Measurements from ENCODE around the gene PUS7.
"Not testable (repeated sequence)": the region's sequence is repeated elsewhere in the genome, so short reads cannot be mapped to it uniquely, and the experiment has no call there.

Gene PUS7

GRCh38 chr7:105493923-105494315 lies 28.2 kb downstream of the PUS7 start:
- DNase-seq = no peak

DNA sequence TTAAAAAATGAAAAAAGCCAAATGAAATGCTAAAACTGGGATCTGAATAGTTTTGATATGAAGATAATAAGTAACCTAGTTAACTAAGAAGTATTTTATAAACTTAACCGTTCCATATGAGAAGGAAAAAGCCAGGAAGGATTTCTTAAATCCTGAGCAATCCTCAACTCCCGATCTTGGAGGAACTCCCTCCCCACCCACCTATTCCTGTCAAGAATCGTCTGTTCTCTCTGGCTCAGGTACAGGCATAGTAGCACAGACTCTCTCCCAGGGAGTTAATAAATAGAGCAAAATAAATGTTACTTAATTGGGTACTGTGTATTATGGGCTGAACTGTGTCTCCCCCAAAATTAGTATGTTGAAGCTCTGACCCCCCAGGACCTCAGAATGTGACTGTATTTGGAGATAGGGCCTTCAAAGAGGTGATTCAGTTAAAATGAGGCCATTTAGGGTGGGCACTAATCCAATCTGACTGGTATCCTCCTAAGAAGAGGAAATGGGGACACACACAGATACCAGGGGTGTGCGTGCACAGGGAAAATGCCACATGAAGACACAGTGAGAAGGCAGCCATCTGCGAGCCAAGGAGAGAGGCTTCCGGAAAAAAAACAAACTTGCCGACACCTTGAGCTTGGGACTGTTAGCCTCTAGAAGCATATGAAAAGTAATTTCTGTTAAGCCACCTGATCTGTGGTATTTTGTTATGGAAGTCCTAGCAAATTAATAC lies 28.7 kb downstream of the PUS7 start:
- DNase-seq = no peak

DNA sequence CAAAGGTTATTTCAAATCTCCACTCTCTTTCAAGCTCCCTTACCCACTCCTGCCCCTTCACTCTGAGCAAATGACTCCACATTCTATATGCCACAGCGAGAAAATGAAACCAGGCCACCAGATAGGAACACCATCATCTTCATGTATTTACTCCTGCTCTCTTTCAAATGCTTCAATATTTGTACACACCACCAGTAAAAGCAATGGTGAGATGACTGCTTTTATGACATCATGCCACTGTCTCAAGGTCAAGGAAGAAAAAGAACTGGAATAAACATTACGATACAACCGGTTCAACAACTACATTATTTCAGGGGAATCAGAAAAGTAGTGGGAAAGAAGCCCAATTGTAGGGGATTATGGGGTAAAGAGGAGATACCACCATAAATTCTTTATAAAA lies 32.7 kb downstream of the PUS7 start:
- DNase-seq = no peak

DNA sequence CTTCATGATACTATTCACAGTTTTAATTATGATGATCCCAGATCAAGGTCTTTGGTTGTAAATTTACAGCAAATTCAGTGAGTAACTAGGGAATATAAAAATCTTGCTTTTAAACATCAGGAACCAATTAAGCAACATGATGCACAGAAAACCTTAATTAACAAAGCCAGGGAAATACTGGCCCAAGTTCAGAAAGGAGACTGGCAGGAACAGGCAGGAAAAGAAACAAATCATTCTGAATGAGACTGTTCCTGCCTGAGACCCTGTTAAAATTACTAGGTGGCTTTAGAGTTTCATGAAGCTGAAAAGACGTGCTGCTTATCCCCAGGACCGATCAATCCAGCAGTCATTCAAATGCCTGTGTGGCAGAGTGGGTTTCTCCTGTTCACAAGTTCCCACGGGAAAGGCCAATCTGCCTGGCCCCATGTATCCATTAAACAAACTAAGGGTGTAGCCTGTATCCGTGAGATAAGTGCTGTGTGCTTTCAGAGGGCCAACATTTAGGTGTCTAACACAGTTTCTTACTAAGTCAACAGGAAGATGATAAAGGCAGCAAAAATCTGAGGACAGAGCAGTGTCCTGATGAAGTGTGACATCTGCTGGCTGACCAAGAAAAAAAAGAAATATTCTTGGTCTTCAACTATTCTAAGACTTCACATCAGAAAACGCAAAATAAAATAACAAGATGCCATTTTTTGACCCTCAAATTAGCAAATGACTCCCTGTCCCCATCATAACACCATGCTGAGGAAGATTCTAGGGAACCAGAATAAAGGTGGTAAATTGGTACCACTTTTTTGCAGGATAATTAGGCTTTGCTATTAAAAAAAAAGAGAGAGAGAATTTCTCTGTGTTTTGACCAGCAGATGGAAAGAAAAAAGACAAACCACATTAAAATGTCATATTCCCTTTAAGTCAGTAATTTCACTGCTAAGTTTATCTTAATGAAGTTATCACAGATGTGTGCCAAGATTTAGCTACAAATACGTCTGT lies 34.2 kb downstream of the PUS7 start:
- peak; percentile 3 for DNase-seq

GRCh38 chr7:105480931-105481330 lies 41.1 kb downstream of the PUS7 start:
- no peak for DNase-seq

DNA sequence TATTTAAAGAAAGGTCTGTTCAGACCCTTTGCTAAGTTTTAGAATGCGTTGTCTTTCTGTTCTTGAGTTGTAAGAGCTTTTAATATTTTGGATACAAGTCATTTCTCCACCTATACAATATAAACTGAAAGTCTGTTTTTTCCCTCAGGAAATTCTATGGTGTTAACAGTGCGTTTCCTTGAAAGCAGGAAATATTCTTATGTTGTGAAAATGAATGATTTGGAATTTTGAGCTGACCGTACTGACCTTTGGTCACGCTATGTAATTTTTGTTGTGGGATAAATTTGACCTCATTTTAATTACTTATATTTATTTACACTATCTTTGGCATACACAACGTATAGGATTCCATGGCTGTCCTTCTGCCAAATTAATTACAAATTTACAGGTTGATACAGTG lies 43.5 kb downstream of the PUS7 start:
- no peak for DNase-seq

- DNase-seq = no peak
These were observed 44.2 kb downstream of the PUS7 start for GRCh38 chr7:105477908-105478307.

- no peak for DNase-seq
These were observed 48.0 kb downstream of the PUS7 start for GRCh38 chr7:105474045-105474444.

- DNase-seq = no peak
These were observed 48.9 kb downstream of the PUS7 start for GRCh38 chr7:105473163-105473562.

- no peak for DNase-seq
These were observed 51.2 kb downstream of the PUS7 start for GRCh38 chr7:105470846-105471245.

DNA sequence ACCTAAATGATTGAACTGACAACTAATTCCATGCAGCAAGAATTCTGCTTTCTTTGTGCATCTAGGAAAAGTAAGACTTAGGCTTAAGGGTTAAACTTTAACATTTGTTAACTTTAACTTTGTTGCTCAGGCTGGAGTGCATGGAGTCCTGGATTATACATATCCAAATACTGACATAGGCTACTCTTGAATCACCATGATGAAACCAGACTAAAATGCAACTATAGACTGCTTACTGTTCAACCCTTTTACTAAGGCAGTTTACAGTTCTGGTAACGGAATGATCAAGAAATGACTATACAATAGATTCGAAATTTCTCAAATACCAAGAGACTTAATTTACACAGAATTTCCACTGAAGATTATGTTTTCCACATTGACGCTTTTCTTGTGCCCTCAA lies 52.0 kb downstream of the PUS7 start:
- no peak for DNase-seq

GRCh38 chr7:105462765-105463420 lies 59.2 kb downstream of the PUS7 start:
- no peak for DNase-seq

GRCh38 chr7:105461518-105461917 lies 60.6 kb downstream of the PUS7 start:
- no peak for DNase-seq

GRCh38 chr7:105457619-105458225 lies 64.3 kb downstream of the PUS7 start:
- DNase-seq = no peak

DNA sequence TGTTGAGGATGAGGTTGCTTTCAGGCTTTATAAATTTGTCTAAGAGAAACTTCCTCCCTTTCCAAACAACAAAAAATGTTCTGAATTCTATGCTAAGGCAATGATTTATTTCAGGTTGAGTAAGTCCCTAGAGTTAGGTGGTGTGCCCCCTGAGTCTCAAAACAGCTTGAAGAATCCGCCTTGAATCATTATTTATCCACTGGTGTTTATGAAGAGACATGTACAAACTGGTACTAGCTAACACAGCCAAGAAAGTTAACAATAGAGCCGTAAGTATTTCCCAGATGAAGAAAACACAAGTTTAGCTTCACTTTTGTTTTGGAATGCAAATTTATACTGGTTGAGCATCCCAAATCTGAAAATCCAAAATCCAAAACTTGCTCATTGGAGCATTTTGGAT lies 67.2 kb downstream of the PUS7 start:
- DNase-seq = no peak

- no peak for DNase-seq
These were observed 67.8 kb downstream of the PUS7 start for GRCh38 chr7:105454095-105454747.

DNA sequence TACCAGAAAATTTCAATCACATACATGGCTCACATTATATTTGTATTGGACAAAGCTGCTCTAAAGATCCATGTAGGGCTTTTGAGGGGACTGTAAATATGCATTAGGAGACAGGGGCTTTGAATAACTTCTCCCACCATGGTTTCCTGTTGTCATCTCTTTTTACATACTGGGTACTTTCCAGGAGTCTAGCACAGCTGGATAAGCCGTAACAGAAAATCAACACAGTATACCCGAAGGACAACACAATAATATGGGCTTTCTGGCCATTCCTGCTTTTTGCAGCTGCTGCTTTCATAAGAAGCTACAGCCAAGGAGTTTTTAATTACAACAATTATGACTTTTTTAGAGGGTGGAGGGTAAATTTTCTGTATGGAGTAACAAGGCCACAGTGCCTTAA lies 70.0 kb downstream of the PUS7 start:
- no peak for DNase-seq

DNA sequence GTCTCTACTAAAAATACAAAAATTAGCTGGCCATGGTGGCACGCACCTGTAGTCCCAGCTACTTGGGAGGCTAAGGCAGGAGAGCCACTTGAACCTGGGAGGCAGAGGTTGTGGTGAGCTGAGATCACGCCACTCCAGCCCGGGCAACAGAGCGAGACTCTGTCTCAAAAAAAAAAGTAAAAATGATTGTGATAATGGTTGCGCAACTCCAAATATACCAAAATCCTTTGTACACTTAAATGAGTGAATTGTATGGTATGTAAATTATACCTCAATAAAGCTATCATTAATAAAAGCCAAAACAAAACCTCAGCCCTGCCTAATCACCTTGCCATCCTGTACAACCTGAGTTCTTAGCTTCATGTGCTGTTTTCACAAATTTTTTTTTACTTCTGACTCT lies 71.2 kb downstream of the PUS7 start:
- DNase-seq = not testable (repeated sequence)

- DNase-seq = no peak
These were observed 71.8 kb downstream of the PUS7 start for GRCh38 chr7:105450177-105450861.

GRCh38 chr7:105448181-105448580 lies 73.9 kb downstream of the PUS7 start:
- DNase-seq = peak; percentile 14

DNA sequence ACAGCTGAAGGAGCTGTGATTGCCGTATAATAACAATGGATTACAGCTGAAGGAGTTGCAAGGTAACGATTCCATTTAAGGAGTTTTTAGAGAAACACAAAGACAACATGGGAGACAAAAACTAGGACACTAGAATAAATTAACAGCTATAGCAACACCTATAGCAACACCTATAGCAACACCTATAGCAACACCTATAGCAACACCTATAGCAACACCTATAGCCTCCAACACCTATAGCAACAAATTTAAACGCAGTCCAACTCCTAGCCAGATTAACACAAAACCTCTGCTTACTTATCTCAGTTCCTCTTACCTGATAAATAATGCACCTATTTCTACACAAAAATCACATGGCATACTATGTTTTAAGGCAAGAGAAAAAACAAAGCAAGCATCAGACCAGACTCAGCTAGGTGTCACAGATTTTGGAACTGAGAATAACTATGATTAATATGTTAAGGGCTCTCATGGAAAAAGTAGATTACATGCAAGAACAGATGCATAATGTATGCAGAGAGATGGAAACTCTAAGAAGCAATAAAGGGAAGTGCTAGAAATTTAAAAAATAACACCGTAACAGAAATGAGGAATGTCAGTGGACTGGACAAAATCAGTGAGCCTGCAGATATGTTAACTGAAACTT lies 77.6 kb downstream of the PUS7 start:
- no peak for DNase-seq

All from CD4-positive, alpha-beta T cell treated with Interleukin-17A for 4 hours (primary cell).